CD4-positive, alpha-beta T cell treated with Interleukin-15 for 4 hours (primary cell): ENCODE results near the gene IGFN1.

Experiments used
- DNase-seq: peaks from one replicate; pipeline ENCODE4 v3.0.0-alpha.2; 2020; ENCODE audit warnings: low spot score

Gene IGFN1

GRCh38 chr1:201163707-201164106, 26.9 kb upstream of the IGFN1 start:
- DNase-seq, result no peak

DNA sequence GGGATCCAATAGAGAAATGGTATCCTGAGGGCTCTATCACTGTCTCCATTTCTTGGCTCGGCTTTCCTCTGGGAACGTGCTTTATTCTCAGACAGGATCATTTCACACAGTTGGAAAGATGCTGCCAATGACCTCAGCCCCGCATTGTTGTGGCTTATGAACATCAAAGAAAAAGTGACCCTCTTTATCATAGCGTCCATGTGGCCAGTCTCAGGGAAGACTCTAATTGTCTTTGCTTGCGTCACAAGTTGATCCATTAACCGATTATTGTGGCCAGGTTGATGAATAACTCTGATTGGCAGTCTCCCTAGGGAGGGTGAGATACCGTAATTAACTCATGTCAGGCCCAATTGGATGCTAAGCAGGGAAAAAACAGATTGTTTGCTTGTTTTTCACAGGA, 26.0 kb upstream of the IGFN1 start:
- no peak for DNase-seq

DNA sequence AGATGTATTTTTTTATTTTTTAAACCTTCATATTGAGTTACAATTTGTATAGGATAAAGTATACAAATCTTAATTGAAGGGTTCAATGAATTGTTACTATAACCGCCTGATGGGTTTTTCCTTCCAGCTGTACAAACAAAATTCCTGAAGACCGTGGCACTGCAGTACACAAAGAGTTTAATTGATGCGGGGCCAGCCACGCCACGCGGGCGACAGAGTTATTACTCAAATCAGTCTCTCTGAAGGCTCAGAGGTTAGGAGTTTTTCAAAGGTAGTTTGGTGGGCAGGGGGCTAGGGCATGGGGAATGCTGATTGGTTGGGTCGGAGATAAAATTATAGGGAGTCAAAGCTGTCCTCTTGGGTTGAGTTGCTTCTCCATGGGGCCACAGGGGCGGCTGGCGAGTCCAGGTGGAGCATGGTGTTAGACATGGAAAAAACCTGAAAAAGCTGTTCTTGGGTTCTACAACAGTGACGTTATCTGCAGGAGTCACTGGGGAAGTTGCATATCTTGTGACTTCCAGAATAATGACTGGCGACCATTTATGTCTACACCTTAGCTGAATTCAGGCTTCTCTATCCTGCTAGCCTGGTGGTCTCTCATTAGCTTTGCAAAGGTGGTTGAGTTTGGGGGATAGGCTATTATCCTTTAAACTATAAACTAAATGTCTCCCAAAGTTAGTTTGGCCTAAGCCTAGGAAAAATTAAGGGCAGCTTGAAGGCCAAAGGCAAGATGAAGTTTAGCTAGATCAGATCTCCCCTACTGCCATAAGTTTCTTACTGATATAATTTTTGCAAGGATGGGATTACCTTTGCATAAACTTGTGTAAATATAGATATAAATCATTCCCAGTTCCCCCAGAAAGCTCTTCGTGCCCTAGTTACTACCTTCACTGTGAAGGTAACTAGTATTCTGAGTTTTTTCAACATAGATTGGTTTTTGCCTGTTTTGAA, 23.3 kb upstream of the IGFN1 start:
- DNase-seq, result no peak

- DNase-seq, result no peak
Measured at GRCh38 chr1:201169203-201169602, 21.4 kb upstream of the IGFN1 start.

DNA sequence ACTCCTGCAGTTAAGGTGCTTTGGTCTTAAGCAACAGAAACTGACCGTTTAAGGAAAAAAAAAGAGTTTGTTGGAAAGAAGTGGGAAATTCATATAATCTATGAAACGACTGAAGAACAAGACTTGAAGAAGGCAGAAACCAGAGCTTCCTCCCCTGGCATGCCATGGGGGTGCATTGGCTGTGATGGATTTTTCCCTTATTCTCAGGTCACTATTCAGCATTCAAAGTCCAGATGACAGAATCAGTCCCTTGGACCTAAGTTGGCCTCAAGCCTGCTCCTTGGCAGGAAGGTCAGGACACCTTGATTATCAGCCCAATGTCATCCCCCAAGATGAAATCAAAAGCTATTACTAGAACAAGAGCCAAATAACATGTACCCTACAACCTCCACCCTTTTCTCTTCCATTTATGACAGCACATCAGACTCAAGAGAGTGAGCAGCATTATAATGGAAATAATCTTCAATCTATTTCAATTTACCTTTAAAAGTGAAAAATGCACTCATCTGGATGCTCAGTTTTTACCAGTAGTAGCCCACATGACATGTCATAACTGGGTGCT, 20.6 kb upstream of the IGFN1 start:
- no peak for DNase-seq

DNA sequence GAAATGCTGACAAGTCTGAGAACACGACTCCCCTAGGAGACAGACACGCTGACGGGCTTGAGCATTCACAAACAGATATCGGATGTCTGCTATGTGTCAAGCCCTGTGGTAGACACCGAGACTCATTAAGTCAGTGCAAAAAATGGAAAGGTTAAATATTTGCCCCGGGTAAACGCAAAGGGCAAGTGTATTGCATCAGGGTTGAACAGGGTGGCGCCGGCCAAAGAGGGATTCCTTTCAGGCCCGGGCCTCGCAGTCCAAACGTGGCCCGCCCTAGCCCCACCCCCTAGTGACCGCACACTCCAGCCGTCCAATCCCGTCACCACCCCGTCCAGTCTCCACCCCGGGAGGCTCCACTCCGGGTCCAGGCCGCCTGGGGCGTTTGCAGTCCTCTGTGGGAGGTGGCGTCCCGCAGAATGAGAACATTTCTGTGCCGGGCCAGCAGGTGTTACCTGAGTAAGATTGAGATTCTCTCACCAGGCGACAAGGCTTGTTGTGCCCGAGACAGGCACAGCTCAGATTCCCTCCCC, 20.0 kb upstream of the IGFN1 start:
- DNase-seq, result peak; percentile 74

- peak; percentile 19 for DNase-seq
Measured at GRCh38 chr1:201171063-201172036, 19.3 kb upstream of the IGFN1 start.

DNA sequence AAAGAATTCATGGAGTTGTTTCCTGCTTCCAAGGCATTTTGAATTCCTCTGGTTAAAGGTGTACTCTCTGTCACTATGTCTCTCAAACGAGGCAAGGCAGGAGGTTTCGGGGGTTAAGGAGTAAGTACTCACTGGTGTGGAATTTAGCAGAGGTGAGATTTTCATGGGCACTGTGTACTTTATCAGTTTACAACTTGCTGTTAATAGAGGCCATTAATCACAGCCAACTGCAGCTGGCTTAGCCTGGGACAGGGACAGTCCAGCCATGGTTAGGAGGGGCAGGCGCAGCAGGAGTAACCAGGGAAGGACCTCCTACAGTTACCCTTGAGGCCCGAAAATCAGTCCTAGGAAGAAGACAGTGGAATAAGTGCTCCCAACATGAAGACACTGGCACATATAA, 18.3 kb upstream of the IGFN1 start:
- DNase-seq, result no peak

DNA sequence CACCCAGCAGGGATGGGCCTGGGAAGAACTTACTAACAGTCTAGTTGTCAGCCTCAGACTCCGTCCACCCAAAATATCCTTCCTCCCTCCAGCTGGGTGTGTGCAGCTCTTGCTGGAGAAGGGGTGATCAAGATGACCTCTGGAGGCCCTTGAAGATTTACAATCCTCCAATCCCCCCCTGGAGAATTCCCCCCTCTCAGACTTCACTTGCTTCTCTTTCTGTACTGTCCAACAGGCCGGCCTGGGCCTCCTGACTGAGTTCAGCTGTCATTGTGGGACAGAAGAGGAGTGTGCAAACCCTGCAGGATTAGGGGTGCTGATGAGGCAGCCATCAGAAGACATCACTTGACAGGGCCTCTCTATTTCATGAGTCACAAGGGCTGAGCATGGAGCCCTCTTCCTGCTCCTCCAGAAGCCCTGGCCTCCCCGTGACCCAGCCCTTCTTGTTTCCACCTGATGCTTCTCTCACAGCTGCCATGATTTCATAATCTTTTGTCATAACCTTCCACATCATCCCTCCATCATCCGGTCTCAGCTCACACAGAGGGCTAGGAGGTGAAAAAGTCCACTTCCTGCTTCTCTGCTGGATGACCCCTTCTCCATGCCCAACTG, 17.5 kb upstream of the IGFN1 start:
- no peak for DNase-seq

DNA sequence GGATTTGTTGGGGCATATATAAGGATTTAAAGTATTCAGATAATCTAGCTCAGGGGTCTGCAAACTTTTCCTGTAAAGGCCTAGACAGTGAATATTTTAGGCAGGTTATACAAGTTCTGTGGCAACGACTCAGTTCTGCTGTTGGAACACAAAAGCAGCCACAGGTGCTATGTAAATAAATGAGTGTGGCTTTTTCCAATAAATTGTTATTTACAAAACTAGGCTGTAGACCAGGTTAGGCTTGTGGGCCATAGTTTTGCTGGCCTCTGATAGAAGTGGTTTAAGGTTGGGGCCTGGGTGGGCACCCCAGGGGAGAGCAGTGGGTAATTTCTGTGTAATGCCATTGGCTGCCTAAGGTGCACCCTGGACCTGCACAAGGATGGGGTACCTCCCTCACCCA, 16.9 kb upstream of the IGFN1 start:
- DNase-seq, result no peak

GRCh38 chr1:201175820-201176500, 14.7 kb upstream of the IGFN1 start:
- no peak for DNase-seq

DNA sequence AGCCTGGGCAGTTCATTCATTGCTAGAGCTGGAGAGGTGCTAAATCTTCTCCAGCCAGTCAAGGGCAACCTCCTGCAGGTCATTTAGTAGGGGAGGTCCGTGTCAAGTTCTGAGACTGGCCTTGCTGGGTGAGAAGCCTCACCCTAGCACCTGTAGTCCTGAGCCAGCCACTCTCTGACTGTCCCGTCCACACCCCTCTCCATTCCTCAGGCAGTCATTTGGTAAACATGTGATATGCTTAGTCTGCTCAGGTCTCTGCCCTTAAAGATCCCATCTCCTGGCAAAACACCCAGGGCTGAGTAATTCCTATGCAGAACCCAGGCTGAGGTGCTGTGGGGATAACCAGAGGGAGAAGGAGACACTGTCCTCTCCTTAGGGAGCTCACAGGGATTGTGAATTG, 13.7 kb upstream of the IGFN1 start:
- no peak for DNase-seq

DNA sequence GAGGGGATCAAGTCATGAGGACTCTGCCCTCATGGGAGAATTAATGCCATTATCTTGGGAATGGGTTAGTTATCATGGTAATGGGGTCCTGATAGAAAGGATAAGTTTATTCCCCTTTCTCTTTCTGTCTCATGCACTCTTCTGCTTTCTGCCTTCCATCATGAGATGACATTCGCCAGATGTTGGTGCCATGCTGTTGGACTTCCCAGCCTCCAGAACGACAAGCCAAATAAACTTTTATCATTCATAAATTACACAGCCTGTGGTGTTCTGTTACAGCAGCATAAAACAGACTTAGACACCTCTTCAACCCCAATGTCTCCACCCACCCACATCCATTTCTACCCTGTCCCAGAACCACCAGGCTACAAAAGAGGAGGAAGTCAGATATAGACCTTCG, 11.9 kb upstream of the IGFN1 start:
- no peak for DNase-seq

DNA sequence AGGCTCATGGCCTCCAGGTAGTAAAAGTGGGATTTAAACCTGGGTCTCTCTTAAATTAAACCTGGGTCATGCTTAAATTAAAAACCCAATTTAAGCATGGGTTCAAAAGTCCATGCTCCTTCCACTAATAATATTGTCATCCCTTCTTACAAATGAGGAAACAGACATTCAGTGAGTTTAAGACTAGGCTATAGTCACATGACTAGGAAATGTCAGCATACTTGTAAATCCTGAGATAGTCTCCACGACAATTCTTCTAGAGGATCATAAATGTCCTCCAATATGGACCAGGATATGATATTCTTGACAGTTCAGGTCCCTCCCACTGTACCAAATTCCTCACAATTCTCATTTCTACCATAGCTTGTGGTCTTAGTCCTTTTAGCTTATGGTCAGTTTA, 10.5 kb upstream of the IGFN1 start:
- no peak for DNase-seq

DNA sequence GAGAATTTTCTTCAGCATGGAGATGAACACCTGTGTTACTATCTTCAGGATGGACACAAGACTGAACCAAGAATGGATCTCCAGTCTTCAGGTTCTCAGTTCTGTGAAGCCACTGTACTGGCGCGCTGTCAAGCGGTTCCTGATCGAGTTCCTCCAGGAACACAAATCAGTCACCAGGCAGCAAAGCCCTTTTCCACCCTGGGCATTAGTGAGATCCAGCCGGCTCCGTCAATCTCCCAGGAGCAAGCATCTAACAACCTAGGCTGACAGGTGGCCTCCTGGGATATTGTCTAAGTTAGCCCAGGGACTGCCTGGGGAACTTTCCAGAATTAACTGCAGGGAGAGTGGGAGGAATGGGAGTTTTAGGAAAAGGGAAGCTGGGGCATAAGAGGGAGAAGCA, 9.7 kb upstream of the IGFN1 start:
- DNase-seq, result no peak

GRCh38 chr1:201181323-201181722, 9.3 kb upstream of the IGFN1 start:
- DNase-seq, result no peak

GRCh38 chr1:201181726-201182125, 8.9 kb upstream of the IGFN1 start:
- no peak for DNase-seq

DNA sequence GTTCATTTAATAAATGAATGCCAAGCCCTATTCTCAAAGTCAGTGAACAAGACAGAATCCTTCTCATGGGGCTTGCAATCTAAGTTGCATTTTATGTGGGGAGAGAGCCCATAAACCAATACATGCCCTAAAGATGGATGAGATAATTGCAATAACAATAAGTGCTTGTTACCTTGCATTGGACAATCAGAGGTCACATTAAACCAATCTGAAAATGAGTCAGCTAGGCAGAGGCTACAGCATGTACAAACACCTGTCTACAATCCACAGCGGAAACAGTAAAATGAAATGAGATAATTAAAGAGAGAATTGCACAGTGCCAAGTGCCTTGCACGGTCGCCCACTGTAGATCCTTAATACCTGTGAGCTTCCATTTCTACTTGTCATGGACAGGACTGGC, 7.4 kb upstream of the IGFN1 start:
- no peak for DNase-seq

DNA sequence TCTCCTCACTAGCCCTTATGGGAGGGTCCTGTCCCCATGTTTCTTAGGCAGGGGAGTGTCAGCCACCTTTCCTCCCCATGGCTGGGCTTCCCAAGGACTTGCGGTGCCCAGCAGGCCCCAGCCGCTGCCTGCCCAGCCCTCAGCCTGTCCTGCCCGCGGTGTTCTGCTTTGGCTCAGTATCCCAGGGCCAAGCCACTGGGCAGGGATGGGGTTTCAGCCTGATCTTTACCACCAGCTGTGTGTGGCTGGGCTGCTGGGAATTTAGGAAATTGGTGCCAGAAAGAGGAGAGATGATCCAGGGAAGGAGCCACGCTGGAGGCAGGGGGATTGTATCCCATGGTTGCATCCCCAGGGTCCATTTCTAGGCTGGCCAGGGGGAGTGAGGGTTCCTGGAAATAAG, 6.9 kb upstream of the IGFN1 start:
- DNase-seq, result no peak

- DNase-seq, result no peak
Measured at GRCh38 chr1:201184307-201185122, 6.1 kb upstream of the IGFN1 start.

- DNase-seq, result no peak
Measured at GRCh38 chr1:201185123-201185453, 5.5 kb upstream of the IGFN1 start.
